ENCODE data around the gene P2RX7. TPM values are rescaled to one million over a fixed set of nuclear protein-coding genes. Genes with fewer than 3 reads are reported as not detected.

P2RX7 gene
- total RNA-seq, 2 experiments from 2014 or later: 0.13 to 0.48 TPM

- Histone ChIP-seq H3K9me2 (ENCODE audit: insufficient read depth, low read length) (no peaks in the 10 kb centered on the region), H2AFZ (ENCODE audit: low read length) (no peak overlapping the region), H3K4me1 (ENCODE audit: insufficient read depth, low read length, poor library complexity, severe bottlenecking) (no peaks in the 10 kb centered on the region), H3K4me2 (ENCODE audit: low read length) (no peak overlapping the region), H3K27ac (ENCODE audit: low read depth, low read length, poor library complexity, severe bottlenecking) (no peak overlapping the region), H3K4me3 (ENCODE audit: low read depth, low read length, poor library complexity, severe bottlenecking) (no peak overlapping the region), H3K36me3 (ENCODE audit: insufficient read depth, low read length) (no peaks in the 10 kb centered on the region), H3K9me3 (ENCODE audit: low read length) (no peaks in the 10 kb centered on the region), H3K79me2 (ENCODE audit: insufficient read depth, low read depth, low read length) (no peaks in the 10 kb centered on the region), H4K20me1 (ENCODE audit: insufficient read depth, low read length) (no peaks in the 10 kb centered on the region)
- intact Hi-C loops (cut with micrococcal nuclease; ENCODE audit: unreplicated experiment): no loop called here
- TF ChIP-seq CTCF (conservative IDR thresholded peaks at IDR 0.05; ENCODE audit: low read length) (no peak), EZH2phosphoT487 (IDR thresholded peaks at IDR 0.05; ENCODE audit: borderline replicate concordance, low read depth, low read length) (no peak)
- DNase-seq (ENCODE audit: low spot score): no peak
- no TSS peak for BruUV-seq (replicated peaks)
- POLR2A ChIA-PET: no interaction called here
- CTCF ChIA-PET (ENCODE audit: unreplicated experiment): no interaction called here
These were observed 45.0 kb upstream of the P2RX7 start for GRCh38 chr12:121087467-121088194.

- no peaks in the 10 kb centered on the region for H3K9me3 ChIP-seq (ENCODE audit: low read length)
- H4K20me1 ChIP-seq (ENCODE audit: insufficient read depth, low read length): no peaks in the 10 kb centered on the region
- H3K9me2 ChIP-seq (ENCODE audit: insufficient read depth, low read length): no peaks in the 10 kb centered on the region
- intact Hi-C loops (cut with micrococcal nuclease; ENCODE audit: unreplicated experiment): no loop called here
- ChIA-PET POLR2A (no interaction called here), CTCF (ENCODE audit: unreplicated experiment) (no interaction called here)
- BruUV-seq (replicated peaks): no TSS peak
- H3K4me1 ChIP-seq (ENCODE audit: insufficient read depth, low read length, poor library complexity, severe bottlenecking): no peaks in the 10 kb centered on the region
- no peak overlapping the region for H3K4me3 ChIP-seq (ENCODE audit: low read depth, low read length, poor library complexity, severe bottlenecking)
- H2AFZ ChIP-seq (ENCODE audit: low read length): no peak overlapping the region
- no peak for TF ChIP-seq CTCF (conservative IDR thresholded peaks at IDR 0.05; ENCODE audit: low read length)
- no peak for TF ChIP-seq EZH2phosphoT487 (IDR thresholded peaks at IDR 0.05; ENCODE audit: borderline replicate concordance, low read depth, low read length)
- DNase-seq (ENCODE audit: low spot score): no peak
- H3K36me3 ChIP-seq (ENCODE audit: insufficient read depth, low read length): no peaks in the 10 kb centered on the region
- no peaks in the 10 kb centered on the region for H3K79me2 ChIP-seq (ENCODE audit: insufficient read depth, low read depth, low read length)
- H3K27ac ChIP-seq (ENCODE audit: low read depth, low read length, poor library complexity, severe bottlenecking): no peak overlapping the region
- H3K4me2 ChIP-seq (ENCODE audit: low read length): no peak overlapping the region
These were observed 44.5 kb upstream of the P2RX7 start for GRCh38 chr12:121088195-121088585.

- ChIA-PET CTCF (ENCODE audit: unreplicated experiment) (interaction anchor here (0.6 kb wide), 1 partner anchor 51 kb away, joined by 3 read pairs; no protein-coding TSS in a partner anchor), POLR2A (no interaction called here)
- H3K4me2 ChIP-seq (ENCODE audit: low read length): no peak overlapping the region
- intact Hi-C loops (cut with micrococcal nuclease; ENCODE audit: unreplicated experiment): no loop called here
- H2AFZ ChIP-seq (ENCODE audit: low read length): no peak overlapping the region
- H3K4me3 ChIP-seq (ENCODE audit: low read depth, low read length, poor library complexity, severe bottlenecking): no peak overlapping the region
- BruUV-seq (replicated peaks): no TSS peak
- no peak for DNase-seq (ENCODE audit: low spot score)
- H3K27ac ChIP-seq (ENCODE audit: low read depth, low read length, poor library complexity, severe bottlenecking): no peak overlapping the region
- H3K79me2 ChIP-seq (ENCODE audit: insufficient read depth, low read depth, low read length): no peaks in the 10 kb centered on the region
- TF ChIP-seq EZH2phosphoT487 (IDR thresholded peaks at IDR 0.05; ENCODE audit: borderline replicate concordance, low read depth, low read length) (no peak), CTCF (conservative IDR thresholded peaks at IDR 0.05; ENCODE audit: low read length) (no peak)
- H4K20me1 ChIP-seq (ENCODE audit: insufficient read depth, low read length): no peaks in the 10 kb centered on the region
- H3K9me2 ChIP-seq (ENCODE audit: insufficient read depth, low read length): no peaks in the 10 kb centered on the region
- no peaks in the 10 kb centered on the region for H3K4me1 ChIP-seq (ENCODE audit: insufficient read depth, low read length, poor library complexity, severe bottlenecking)
- H3K9me3 ChIP-seq (ENCODE audit: low read length): no peaks in the 10 kb centered on the region
- H3K36me3 ChIP-seq (ENCODE audit: insufficient read depth, low read length): no peaks in the 10 kb centered on the region
These were observed 43.5 kb upstream of the P2RX7 start for GRCh38 chr12:121089031-121089812.
